Measurements from ENCODE around the gene ANAPC2. TPM values are rescaled to one million over a fixed set of nuclear protein-coding genes. Genes with fewer than 3 reads are reported as not detected.

The ANAPC2 gene
- total RNA-seq = 10 to 100 TPM; 24.6 to 44.8 (median 27.7) TPM
- 10 to 100 TPM; 23.7 to 69.6 TPM for polyA plus RNA-seq
- long read RNA-seq, donor 1, transcript ANAPC2-201 (13 exons, 2,632 nt) = major isoform, 7 of 17 reads
- long read RNA-seq, donor 1, partial matches to known transcripts = 5 of 17 reads
- long read RNA-seq, donor 1, other reads (novel, unspliced or antisense) = 4 of 17 reads
- long read RNA-seq, donor 2, transcript ANAPC2-201 (13 exons, 2,632 nt) = major isoform, 8 of 10 reads
- long read RNA-seq, donor 2, partial matches to known transcripts = 0 of 10 reads
- long read RNA-seq, donor 2, other reads (novel, unspliced or antisense) = 2 of 10 reads
- long read RNA-seq, donor 3, partial matches to known transcripts = 9 of 14 reads
- long read RNA-seq, donor 3, other reads (novel, unspliced or antisense) = 2 of 14 reads

GRCh38 chr9:137188490-137189296 is at the start of gene ANAPC2, which contains the start of gene SSNA1:
Gene ANAPC2, minus strand, starts transcription at chr9:137188560. Its CDS starts 28 bp downstream, at chr9:137188532.
Gene SSNA1, plus strand, starts transcription at chr9:137188676. Its CDS starts 51 bp downstream, at chr9:137188727.
- H3K27ac ChIP-seq = peak within 1 kb of the TSS; percentile 94 to 100 (median 98)
- peak within 1 kb of the TSS; percentile 75 to 99 (median 98) for H3K4me3 ChIP-seq
- intact Hi-C loops (cut with DNase I) = loop anchor here (1.0 to 10.0 kb wide), 7 partner anchors 17 to 54 kb away; partner anchors contain the start of genes RNF208 (in 5 of the 10), CYSRT1 (in 2 of the 10), GRIN1 (in 2 of the 10) and NDOR1 (in 1 of the 10)
- peak; percentile 90 to 96 for DNase-seq
- peak in 6 of 9 donors; percentile 9 to 52 (median 39) for TF ChIP-seq CTCF (IDR thresholded peaks at IDR 0.05)
- peaks cover 28 to 62% (median 47%) of the 10 kb centered on the region in 9 donors for H3K4me1 ChIP-seq
- 0% methylated on average over 94 to 98 of the region's 98 CpGs for whole genome bisulfite sequencing, 2 donors
- H3K36me3 ChIP-seq = peaks cover 0 to 61% (median 25%) of the 10 kb centered on the region in 9 donors
- H3K9me3 ChIP-seq = no peaks in the 10 kb centered on the region
- ATAC-seq = peak; percentile 88 to 95 (median 91)
- no peaks in the 10 kb centered on the region for H3K27me3 ChIP-seq

- Histone ChIP-seq H3K4me1 (peaks cover 14 to 50% (median 36%) of the 10 kb centered on the region in 9 donors), H3K27me3 (peaks cover 2 to 31% (median 24%) of the 10 kb centered on the region in 7 donors), H3K4me3 (peak overlapping the region in 5 of 10 donors; percentile 20 to 40 (median 34)), H3K27ac (peak overlapping the region in 2 of 10 donors; percentile 2 to 8), H3K36me3 (peaks cover 0 to 4% (median 1%) of the 10 kb centered on the region in 9 donors), H3K9me3 (no peaks in the 10 kb centered on the region)
- TF ChIP-seq CTCF (IDR thresholded peaks at IDR 0.05) = no peak
- DNase-seq = no peak
- WGBS, 2 donors = 55 to 56% methylated on average over 11 of the region's 11 CpGs
- ATAC-seq = no peak
- intact Hi-C loops (cut with DNase I) = loop anchor here in 2 of 10 donors (5.0 to 10.0 kb wide), 2 partner anchors 120 to 452 kb away; no protein-coding TSS in a partner anchor
These were observed 48.6 kb upstream of the ANAPC2 start for GRCh38 chr9:137236936-137237421.

- H3K36me3 ChIP-seq = no peaks in the 10 kb centered on the region
- H3K9me3 ChIP-seq = no peaks in the 10 kb centered on the region
- 8 to 13% methylated on average over 31 of the region's 31 CpGs for WGBS, 2 donors
- H3K4me3 ChIP-seq = peak overlapping the region in 8 of 10 donors; percentile 9 to 40 (median 32)
- DNase-seq (peak; percentile 85 to 88), ATAC-seq (peak; percentile 19 to 53 (median 44))
- H3K27ac ChIP-seq = peak overlapping the region in 3 of 10 donors; percentile 2 to 37 (median 8)
- TF ChIP-seq CTCF (IDR thresholded peaks at IDR 0.05) = peak; percentile 96 to 99 (median 98)
- peaks cover 8 to 34% (median 30%) of the 10 kb centered on the region in 7 donors for H3K27me3 ChIP-seq
- peaks cover 14 to 47% (median 32%) of the 10 kb centered on the region in 9 donors for H3K4me1 ChIP-seq
- intact Hi-C loops (cut with DNase I) = loop anchor here in 2 of 10 donors (5.0 to 10.0 kb wide), 2 partner anchors 119 to 452 kb away; no protein-coding TSS in a partner anchor
These were observed 48.0 kb upstream of the ANAPC2 start for GRCh38 chr9:137236238-137236935.

All from heart right ventricle (tissue), 16 donors.